ENCODE results near the gene ZBTB46.
"Not testable (repeated sequence)": the region's sequence is repeated elsewhere in the genome, so short reads cannot be mapped to it uniquely, and the experiment has no call there.

ZBTB46 gene

DNA sequence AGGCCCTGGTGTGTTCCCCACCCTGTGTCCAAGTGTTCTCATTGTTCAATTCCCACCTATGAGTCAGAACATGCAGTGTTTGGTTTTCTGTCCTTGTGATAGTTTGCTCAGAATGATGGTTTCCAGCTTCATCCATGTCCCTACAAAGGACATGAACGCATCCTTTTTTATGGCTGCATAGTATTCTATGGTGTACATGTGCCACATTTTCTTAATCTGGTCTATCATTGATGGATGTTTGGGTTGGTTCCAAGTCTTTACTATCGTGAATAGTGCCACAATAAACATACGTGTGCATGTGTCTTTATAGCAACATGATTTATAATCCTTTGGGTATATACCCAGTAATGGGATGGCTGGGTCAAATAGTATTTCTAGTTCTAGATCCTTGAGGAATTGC, 33.9 kb downstream of the ZBTB46 start:
- H3K27ac Mint-ChIP-seq (ENCODE audit: low read depth); ATAC-seq (replicated peaks; ENCODE audit: extremely low read depth, poor library complexity, severe bottlenecking); H3K36me3 Mint-ChIP-seq (ENCODE audit: insufficient read depth); H3K9me3 Mint-ChIP-seq; H3K27me3 Mint-ChIP-seq; DNase-seq (ENCODE audit: low spot score in 2 of 2); H3K4me3 Mint-ChIP-seq; H3K4me1 Mint-ChIP-seq: not testable (repeated sequence)

- no peak for ATAC-seq (replicated peaks; ENCODE audit: extremely low read depth, poor library complexity, severe bottlenecking)
- Mint-ChIP-seq H3K9me3 (no peaks in the 10 kb centered on the region), H3K4me1 (no peaks in the 10 kb centered on the region), H3K4me3 (no peak overlapping the region), H3K36me3 (ENCODE audit: insufficient read depth) (no peaks in the 10 kb centered on the region), H3K27ac (ENCODE audit: low read depth) (no peak overlapping the region), H3K27me3 (peaks cover 17% of the 10 kb centered on the region)
- no peak for DNase-seq (ENCODE audit: low spot score in 2 of 2)
Observed at GRCh38 chr20:63795178-63795830, 35.8 kb downstream of the ZBTB46 start.

- ATAC-seq (replicated peaks; ENCODE audit: extremely low read depth, poor library complexity, severe bottlenecking) (no peak), DNase-seq (ENCODE audit: low spot score in 2 of 2) (no peak)
- Mint-ChIP-seq H3K27ac (ENCODE audit: low read depth) (no peak overlapping the region), H3K36me3 (ENCODE audit: insufficient read depth) (no peaks in the 10 kb centered on the region), H3K4me3 (no peak overlapping the region), H3K9me3 (no peaks in the 10 kb centered on the region), H3K4me1 (no peaks in the 10 kb centered on the region), H3K27me3 (peaks cover 17% of the 10 kb centered on the region)
Observed at GRCh38 chr20:63794614-63795013, 36.5 kb downstream of the ZBTB46 start.

- H3K4me1 Mint-ChIP-seq = no peaks in the 10 kb centered on the region
- no peaks in the 10 kb centered on the region for H3K36me3 Mint-ChIP-seq (ENCODE audit: insufficient read depth)
- DNase-seq (ENCODE audit: low spot score in 2 of 2) (no peak), ATAC-seq (replicated peaks; ENCODE audit: extremely low read depth, poor library complexity, severe bottlenecking) (no peak)
- H3K4me3 Mint-ChIP-seq = no peak overlapping the region
- H3K9me3 Mint-ChIP-seq = no peaks in the 10 kb centered on the region
- H3K27me3 Mint-ChIP-seq = peaks cover 23% of the 10 kb centered on the region
- H3K27ac Mint-ChIP-seq (ENCODE audit: low read depth) = no peak overlapping the region
Observed at GRCh38 chr20:63792866-63793265, 38.2 kb downstream of the ZBTB46 start.

GRCh38 chr20:63791497-63792156, 39.4 kb downstream of the ZBTB46 start:
- DNase-seq (ENCODE audit: low spot score in 2 of 2) (no peak), ATAC-seq (replicated peaks; ENCODE audit: extremely low read depth, poor library complexity, severe bottlenecking) (no peak)
- no peak overlapping the region for H3K4me3 Mint-ChIP-seq
- H3K9me3 Mint-ChIP-seq = no peaks in the 10 kb centered on the region
- H3K27me3 Mint-ChIP-seq = peaks cover 26% of the 10 kb centered on the region
- H3K4me1 Mint-ChIP-seq = no peaks in the 10 kb centered on the region
- no peaks in the 10 kb centered on the region for H3K36me3 Mint-ChIP-seq (ENCODE audit: insufficient read depth)
- no peak overlapping the region for H3K27ac Mint-ChIP-seq (ENCODE audit: low read depth)

- ATAC-seq (replicated peaks; ENCODE audit: extremely low read depth, poor library complexity, severe bottlenecking) = no peak
- Mint-ChIP-seq H3K27me3 (peaks cover 26% of the 10 kb centered on the region), H3K4me3 (no peak overlapping the region), H3K4me1 (no peaks in the 10 kb centered on the region), H3K36me3 (ENCODE audit: insufficient read depth) (peaks cover 2% of the 10 kb centered on the region), H3K9me3 (no peaks in the 10 kb centered on the region), H3K27ac (ENCODE audit: low read depth) (no peak overlapping the region)
- no peak for DNase-seq (ENCODE audit: low spot score in 2 of 2)
Observed at GRCh38 chr20:63790572-63791168, 40.4 kb downstream of the ZBTB46 start.

- Mint-ChIP-seq H3K36me3 (ENCODE audit: insufficient read depth) (peaks cover 2% of the 10 kb centered on the region), H3K27me3 (peaks cover 21% of the 10 kb centered on the region), H3K4me1 (no peaks in the 10 kb centered on the region), H3K4me3 (no peak overlapping the region), H3K27ac (ENCODE audit: low read depth) (no peak overlapping the region), H3K9me3 (no peaks in the 10 kb centered on the region)
- no peak for DNase-seq (ENCODE audit: low spot score in 2 of 2)
- no peak for ATAC-seq (replicated peaks; ENCODE audit: extremely low read depth, poor library complexity, severe bottlenecking)
Observed at GRCh38 chr20:63789836-63790571, 41.1 kb downstream of the ZBTB46 start.

DNA sequence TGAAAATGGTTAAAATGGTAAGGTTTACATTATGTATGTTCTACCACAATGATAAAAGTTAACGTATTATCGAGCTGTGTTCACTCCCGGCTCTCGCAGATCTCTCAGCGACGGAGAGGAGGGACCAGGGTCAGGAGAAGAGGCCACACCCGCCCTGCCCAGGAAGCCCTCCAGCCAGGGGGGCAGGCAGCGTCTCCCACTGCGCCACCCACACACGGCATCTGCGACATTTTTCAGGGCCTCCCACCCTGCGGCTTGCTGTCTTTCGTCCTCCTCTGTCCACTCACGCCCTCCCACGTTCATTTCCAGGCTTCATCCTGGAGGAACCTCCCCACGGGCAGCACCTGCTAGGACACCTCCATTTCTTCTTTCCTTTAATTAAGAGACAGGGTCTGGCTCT, 43.3 kb downstream of the ZBTB46 start:
- Mint-ChIP-seq H3K27me3 (peaks cover 17% of the 10 kb centered on the region), H3K27ac (ENCODE audit: low read depth) (no peak overlapping the region), H3K9me3 (no peaks in the 10 kb centered on the region), H3K4me1 (peaks cover under 1% of the 10 kb centered on the region), H3K36me3 (ENCODE audit: insufficient read depth) (peaks cover 2% of the 10 kb centered on the region), H3K4me3 (no peak overlapping the region)
- no peak for DNase-seq (ENCODE audit: low spot score in 2 of 2)
- ATAC-seq (replicated peaks; ENCODE audit: extremely low read depth, poor library complexity, severe bottlenecking) = no peak

- DNase-seq (ENCODE audit: low spot score in 2 of 2) = no peak
- peaks cover 5% of the 10 kb centered on the region for H3K4me1 Mint-ChIP-seq
- H3K9me3 Mint-ChIP-seq = no peaks in the 10 kb centered on the region
- peaks cover 2% of the 10 kb centered on the region for H3K36me3 Mint-ChIP-seq (ENCODE audit: insufficient read depth)
- peaks cover 17% of the 10 kb centered on the region for H3K27me3 Mint-ChIP-seq
- no peak overlapping the region for H3K27ac Mint-ChIP-seq (ENCODE audit: low read depth)
- ATAC-seq (replicated peaks; ENCODE audit: extremely low read depth, poor library complexity, severe bottlenecking) = no peak
- no peak overlapping the region for H3K4me3 Mint-ChIP-seq
Observed at GRCh38 chr20:63787302-63787701, 43.8 kb downstream of the ZBTB46 start.

DNA sequence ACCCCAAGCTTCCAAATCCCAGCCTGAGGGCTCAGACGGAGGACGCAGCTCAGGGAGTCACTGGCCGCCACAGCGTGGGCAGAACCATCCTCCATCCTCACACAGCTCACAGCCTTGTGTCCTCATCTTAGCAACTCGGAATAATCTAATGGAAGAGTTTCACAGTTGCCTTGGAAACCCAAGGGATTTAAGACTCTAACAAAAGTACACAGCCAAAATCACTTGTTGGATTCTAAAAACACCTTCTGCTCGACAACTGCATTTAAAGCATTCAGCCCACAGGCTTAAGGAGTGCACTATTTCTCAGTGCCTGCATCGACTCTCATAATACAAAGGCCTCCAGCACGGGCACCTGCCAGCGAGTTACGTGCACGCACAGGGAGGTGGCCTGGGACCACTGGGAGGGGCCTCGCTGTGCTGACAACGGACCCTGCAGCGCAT, 45.4 kb downstream of the ZBTB46 start:
- no peaks in the 10 kb centered on the region for H3K9me3 Mint-ChIP-seq
- DNase-seq (ENCODE audit: low spot score in 2 of 2) (no peak), ATAC-seq (replicated peaks; ENCODE audit: extremely low read depth, poor library complexity, severe bottlenecking) (no peak)
- no peak overlapping the region for H3K4me3 Mint-ChIP-seq
- H3K27ac Mint-ChIP-seq (ENCODE audit: low read depth) = no peak overlapping the region
- H3K36me3 Mint-ChIP-seq (ENCODE audit: insufficient read depth) = peaks cover 4% of the 10 kb centered on the region
- peaks cover 15% of the 10 kb centered on the region for H3K4me1 Mint-ChIP-seq
- peaks cover 9% of the 10 kb centered on the region for H3K27me3 Mint-ChIP-seq

GRCh38 chr20:63783970-63784369, 47.1 kb downstream of the ZBTB46 start:
- Mint-ChIP-seq H3K4me1 (peaks cover 15% of the 10 kb centered on the region), H3K27ac (ENCODE audit: low read depth) (no peak overlapping the region), H3K4me3 (no peak overlapping the region), H3K9me3 (no peaks in the 10 kb centered on the region), H3K36me3 (ENCODE audit: insufficient read depth) (peaks cover 4% of the 10 kb centered on the region), H3K27me3 (peaks cover 9% of the 10 kb centered on the region)
- DNase-seq (ENCODE audit: low spot score in 2 of 2) (no peak), ATAC-seq (replicated peaks; ENCODE audit: extremely low read depth, poor library complexity, severe bottlenecking) (no peak)

- ATAC-seq (replicated peaks; ENCODE audit: extremely low read depth, poor library complexity, severe bottlenecking) = peak; percentile 19
- Mint-ChIP-seq H3K4me3 (peak overlapping the region; percentile 26), H3K27ac (ENCODE audit: low read depth) (no peak overlapping the region), H3K9me3 (no peaks in the 10 kb centered on the region), H3K4me1 (peaks cover 15% of the 10 kb centered on the region), H3K27me3 (no peaks in the 10 kb centered on the region), H3K36me3 (ENCODE audit: insufficient read depth) (peaks cover 5% of the 10 kb centered on the region)
- DNase-seq (ENCODE audit: low spot score in 2 of 2) = no peak
Observed at GRCh38 chr20:63782521-63782971, 48.5 kb downstream of the ZBTB46 start.
